Sigmoid colon (tissue), 4 donors: ENCODE measurements around the gene P2RX5.

Source experiments
- POLR2A ChIP-seq, 2 donors: fragments of 450-650 bp; IDR thresholded peaks; one replicate each; pipeline ENCODE4 v1.6.1; 2016; ENCODE audit warnings: antibody characterized with exemption in 2 of 2, mild to moderate bottlenecking in 2 of 2, moderate library complexity in 2 of 2
- POLR2AphosphoS5 ChIP-seq, 4 donors: sonication (generic); formaldehyde crosslinking; IDR thresholded peaks; one replicate each; pipeline ENCODE4 v1.6.1; 2017; ENCODE audit warnings: antibody characterized with exemption in 4 of 4

GRCh38 chr17:3685174-3685573, 10.8 kb downstream of the P2RX5 start:
- TF ChIP-seq POLR2A (IDR thresholded peaks at IDR 0.05) (no peak), POLR2AphosphoS5 (IDR thresholded peaks at IDR 0.05) (no peak)
